HEK293 (cell line): ENCODE results near the gene GALNTL6.

Experiments
- MYNN ChIP-seq: fragments of 450-650 bp; formaldehyde crosslinking; IDR thresholded peaks from 2 replicates; pipeline ENCODE4 v1.5.1; 2016; ENCODE audit warnings: missing biosample characterization, missing genetic modification characterization, borderline replicate concordance
- SP2 ChIP-seq: fragments of 450-650 bp; formaldehyde crosslinking; IDR thresholded peaks from 2 replicates; pipeline ENCODE4 v1.5.1; 2016; ENCODE audit warnings: missing biosample characterization, missing genetic modification characterization
- SP3 ChIP-seq: fragments of 450-650 bp; formaldehyde crosslinking; IDR thresholded peaks from 2 replicates; pipeline ENCODE4 v1.5.1; 2016; ENCODE audit warnings: missing biosample characterization, missing genetic modification characterization
- TCF7L2 ChIP-seq: IDR thresholded peaks from 2 replicates; pipeline ENCODE4 v1.6.1; 2011; ENCODE audit warnings: low read depth, mild to moderate bottlenecking, inconsistent platforms, low read length, moderate library complexity, borderline replicate concordance
- ZBTB1 ChIP-seq: fragments of 450-650 bp; formaldehyde crosslinking; IDR thresholded peaks from 2 replicates; pipeline ENCODE4 v1.5.1; 2016; ENCODE audit warnings: missing biosample characterization, missing genetic modification characterization
- ZNF121 ChIP-seq: fragments of 450-650 bp; formaldehyde crosslinking; IDR thresholded peaks from 2 replicates; pipeline ENCODE4 v1.5.1; 2016; ENCODE audit warnings: missing biosample characterization, missing genetic modification characterization
- ZNF23 ChIP-seq: fragments of 450-650 bp; formaldehyde crosslinking; IDR thresholded peaks from 2 replicates; pipeline ENCODE4 v1.5.1; 2016; ENCODE audit warnings: missing biosample characterization, missing genetic modification characterization, borderline replicate concordance
- ZNF335 ChIP-seq: fragments of 450-650 bp; formaldehyde crosslinking; conservative IDR thresholded peaks from 2 replicates; pipeline ENCODE4 v1.5.1; 2016; ENCODE audit warnings: missing biosample characterization, missing genetic modification characterization
- ZNF654 ChIP-seq: fragments of 450-650 bp; formaldehyde crosslinking; IDR thresholded peaks from 2 replicates; pipeline ENCODE4 v1.5.1; 2016; ENCODE audit warnings: low read depth, missing biosample characterization, missing genetic modification characterization
- ZSCAN16 ChIP-seq: fragments of 450-650 bp; formaldehyde crosslinking; IDR thresholded peaks from 2 replicates; pipeline ENCODE4 v1.5.1; 2016; ENCODE audit warnings: missing biosample characterization, missing genetic modification characterization
- TF ChIP-seq, protein P1 (sequence below): fragments of 450-650 bp; formaldehyde crosslinking; IDR thresholded peaks from 2 replicates; pipeline ENCODE4 v1.5.1; 2016; ENCODE audit warnings: missing biosample characterization, missing genetic modification characterization
- TF ChIP-seq, protein P2 (sequence below): fragments of 450-650 bp; formaldehyde crosslinking; IDR thresholded peaks from 2 replicates; pipeline ENCODE4 v1.5.1; 2017; ENCODE audit warnings: missing biosample characterization, missing genetic modification characterization
- TF ChIP-seq, protein P3 (sequence below): fragments of 450-650 bp; formaldehyde crosslinking; IDR thresholded peaks from 2 replicates; pipeline ENCODE4 v1.5.1; 2016; ENCODE audit warnings: missing biosample characterization, missing genetic modification characterization

GRCh38 chr4:172802032-172802431, 988.8 kb downstream of the GALNTL6 start:
- TF ChIP-seq ZSCAN16 (tag by site-specific recombination) (no peak), SP3 (tag by site-specific recombination) (no peak), TCF7L2 (no peak), ZNF121 (no peak), ZBTB1 (tag by site-specific recombination) (no peak), SP2 (tag by site-specific recombination) (no peak), MYNN (tag by site-specific recombination) (no peak), ZNF654 (tag by site-specific recombination) (no peak), ZNF335 (tag by site-specific recombination) (no peak), ZNF23 (tag by site-specific recombination) (no peak)
- TF ChIP-seq, protein P1, sequence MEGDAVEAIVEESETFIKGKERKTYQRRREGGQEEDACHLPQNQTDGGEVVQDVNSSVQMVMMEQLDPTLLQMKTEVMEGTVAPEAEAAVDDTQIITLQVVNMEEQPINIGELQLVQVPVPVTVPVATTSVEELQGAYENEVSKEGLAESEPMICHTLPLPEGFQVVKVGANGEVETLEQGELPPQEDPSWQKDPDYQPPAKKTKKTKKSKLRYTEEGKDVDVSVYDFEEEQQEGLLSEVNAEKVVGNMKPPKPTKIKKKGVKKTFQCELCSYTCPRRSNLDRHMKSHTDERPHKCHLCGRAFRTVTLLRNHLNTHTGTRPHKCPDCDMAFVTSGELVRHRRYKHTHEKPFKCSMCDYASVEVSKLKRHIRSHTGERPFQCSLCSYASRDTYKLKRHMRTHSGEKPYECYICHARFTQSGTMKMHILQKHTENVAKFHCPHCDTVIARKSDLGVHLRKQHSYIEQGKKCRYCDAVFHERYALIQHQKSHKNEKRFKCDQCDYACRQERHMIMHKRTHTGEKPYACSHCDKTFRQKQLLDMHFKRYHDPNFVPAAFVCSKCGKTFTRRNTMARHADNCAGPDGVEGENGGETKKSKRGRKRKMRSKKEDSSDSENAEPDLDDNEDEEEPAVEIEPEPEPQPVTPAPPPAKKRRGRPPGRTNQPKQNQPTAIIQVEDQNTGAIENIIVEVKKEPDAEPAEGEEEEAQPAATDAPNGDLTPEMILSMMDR (tag by site-specific recombination), result no peak
- TF ChIP-seq, protein P2, sequence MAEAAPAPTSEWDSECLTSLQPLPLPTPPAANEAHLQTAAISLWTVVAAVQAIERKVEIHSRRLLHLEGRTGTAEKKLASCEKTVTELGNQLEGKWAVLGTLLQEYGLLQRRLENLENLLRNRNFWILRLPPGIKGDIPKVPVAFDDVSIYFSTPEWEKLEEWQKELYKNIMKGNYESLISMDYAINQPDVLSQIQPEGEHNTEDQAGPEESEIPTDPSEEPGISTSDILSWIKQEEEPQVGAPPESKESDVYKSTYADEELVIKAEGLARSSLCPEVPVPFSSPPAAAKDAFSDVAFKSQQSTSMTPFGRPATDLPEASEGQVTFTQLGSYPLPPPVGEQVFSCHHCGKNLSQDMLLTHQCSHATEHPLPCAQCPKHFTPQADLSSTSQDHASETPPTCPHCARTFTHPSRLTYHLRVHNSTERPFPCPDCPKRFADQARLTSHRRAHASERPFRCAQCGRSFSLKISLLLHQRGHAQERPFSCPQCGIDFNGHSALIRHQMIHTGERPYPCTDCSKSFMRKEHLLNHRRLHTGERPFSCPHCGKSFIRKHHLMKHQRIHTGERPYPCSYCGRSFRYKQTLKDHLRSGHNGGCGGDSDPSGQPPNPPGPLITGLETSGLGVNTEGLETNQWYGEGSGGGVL (tag by site-specific recombination), result no peak
- TF ChIP-seq, protein P3, sequence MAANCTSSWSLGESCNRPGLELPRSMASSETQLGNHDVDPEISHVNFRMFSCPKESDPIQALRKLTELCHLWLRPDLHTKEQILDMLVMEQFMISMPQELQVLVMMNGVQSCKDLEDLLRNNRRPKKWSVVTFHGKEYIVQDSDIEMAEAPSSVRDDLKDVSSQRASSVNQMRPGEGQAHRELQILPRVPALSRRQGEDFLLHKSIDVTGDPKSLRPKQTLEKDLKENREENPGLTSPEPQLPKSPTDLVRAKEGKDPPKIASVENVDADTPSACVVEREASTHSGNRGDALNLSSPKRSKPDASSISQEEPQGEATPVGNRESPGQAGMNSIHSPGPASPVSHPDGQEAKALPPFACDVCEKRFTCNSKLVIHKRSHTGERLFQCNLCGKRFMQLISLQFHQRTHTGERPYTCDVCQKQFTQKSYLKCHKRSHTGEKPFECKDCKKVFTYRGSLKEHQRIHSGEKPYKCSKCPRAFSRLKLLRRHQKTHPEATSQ (tag by site-specific recombination), result no peak
